HG03571 (cell line): ENCODE results near the gene CDC42BPG.

Experiments
- ATAC-seq: cut with Tn5 transposase; IDR thresholded peaks from one replicate; pipeline ENCODE4 v1.9.1; 2021; ENCODE audit not compliant: unreplicated experiment

CDC42BPG gene

DNA sequence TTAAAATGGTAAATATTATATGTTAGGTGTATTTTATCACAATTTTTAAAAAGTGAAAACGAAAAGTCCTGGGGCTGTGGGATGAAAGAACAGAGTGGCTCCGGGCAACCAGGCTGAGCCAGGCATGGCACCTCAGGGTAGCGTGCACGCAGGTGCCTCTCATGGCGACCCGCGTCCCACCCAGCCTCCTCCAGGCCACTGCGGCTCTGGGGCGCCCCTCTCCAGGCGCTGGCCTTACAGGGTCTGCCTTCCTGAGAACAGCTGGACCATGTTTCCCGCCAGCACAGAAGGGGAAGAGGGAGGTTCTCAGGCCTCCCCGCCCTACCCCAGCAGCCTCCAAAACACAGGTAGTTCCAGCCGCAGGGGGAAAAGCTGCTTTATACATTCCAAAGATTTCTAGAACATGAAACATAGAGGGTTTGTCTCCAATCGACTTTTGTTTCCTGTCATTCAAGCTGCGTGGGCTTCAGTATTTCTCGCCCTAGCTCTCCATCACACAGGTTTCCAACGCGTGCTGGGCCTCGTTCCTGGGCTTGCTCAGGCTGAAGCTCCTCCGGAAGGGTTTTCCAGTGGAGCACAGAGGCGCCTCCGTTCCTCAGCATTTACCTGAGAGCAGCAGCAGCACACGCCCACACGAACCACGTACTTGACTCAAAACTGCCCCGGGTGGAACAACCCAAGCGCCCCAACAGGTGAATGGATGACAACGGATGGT lies 23.5 kb upstream of the CDC42BPG start:
- no peak for ATAC-seq

DNA sequence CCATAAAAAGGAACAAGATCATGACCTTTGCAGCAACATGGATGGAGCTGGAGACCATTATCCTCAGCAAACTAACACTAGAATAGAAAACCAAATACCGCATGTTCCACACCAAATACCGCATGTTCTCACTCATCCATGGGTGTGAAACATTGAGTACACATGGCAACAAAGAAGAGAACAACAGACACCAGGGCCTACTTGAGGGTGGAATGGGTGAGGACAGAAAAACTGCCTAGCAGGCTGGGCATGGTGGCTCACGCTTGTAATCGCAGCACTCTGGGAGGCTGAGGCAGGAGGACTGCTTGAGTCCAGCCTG lies 21.7 kb upstream of the CDC42BPG start:
- ATAC-seq, result no peak

- peak; percentile 36 for ATAC-seq
Measured at GRCh38 chr11:64865286-64866172, 21.1 kb upstream of the CDC42BPG start.

GRCh38 chr11:64864473-64865285 lies 20.2 kb upstream of the CDC42BPG start:
- peak; percentile 5 for ATAC-seq

DNA sequence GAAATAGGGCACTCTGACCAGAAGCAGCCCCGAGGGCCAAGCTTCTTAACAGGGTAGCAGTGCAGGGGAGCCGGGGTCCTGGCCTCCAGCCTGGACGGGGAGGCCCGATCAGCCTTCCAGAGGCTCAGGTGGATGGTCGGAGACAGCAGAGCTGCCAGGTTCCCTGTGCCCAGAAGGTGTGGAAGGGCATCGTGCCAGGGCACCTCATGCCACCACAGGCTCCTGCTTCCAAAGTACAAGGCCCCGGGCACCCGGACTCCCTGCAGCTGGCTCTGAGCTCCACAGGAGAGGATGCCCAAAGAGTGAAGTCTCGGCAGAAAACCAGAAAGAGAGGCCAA lies 19.7 kb upstream of the CDC42BPG start:
- no peak for ATAC-seq

DNA sequence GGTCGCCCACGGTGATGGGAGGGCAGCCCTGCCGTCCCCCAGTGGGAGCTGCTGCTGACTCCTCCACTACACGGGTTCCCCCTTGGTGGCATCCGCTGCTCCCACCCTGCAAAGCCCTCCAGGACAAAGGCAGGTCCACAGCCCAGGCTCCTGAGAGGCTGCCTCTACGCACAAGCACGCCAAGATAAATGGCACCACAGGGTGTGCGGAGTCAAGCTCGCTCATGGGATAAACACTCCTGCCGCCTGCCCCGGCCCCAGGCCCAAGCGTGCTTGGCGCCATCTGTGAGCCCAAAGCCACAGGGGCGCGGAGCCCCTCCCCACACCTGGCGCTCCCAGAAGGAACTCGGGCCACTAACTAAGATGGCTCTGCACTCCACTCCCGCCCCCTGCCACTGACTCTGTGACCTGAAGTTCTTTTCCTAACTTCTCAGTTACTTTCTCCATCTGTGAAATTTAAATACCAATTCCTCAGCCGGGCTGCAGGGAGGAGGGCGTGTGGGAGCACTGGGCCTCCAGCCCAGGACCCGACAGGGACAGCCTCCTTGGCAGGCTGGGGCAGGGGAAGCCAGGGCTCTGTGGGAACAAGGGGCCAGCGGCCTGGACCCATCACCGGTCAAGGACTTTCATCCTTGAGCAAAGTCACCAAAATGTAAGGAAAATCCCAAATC lies 19.1 kb upstream of the CDC42BPG start:
- ATAC-seq, result no peak

DNA sequence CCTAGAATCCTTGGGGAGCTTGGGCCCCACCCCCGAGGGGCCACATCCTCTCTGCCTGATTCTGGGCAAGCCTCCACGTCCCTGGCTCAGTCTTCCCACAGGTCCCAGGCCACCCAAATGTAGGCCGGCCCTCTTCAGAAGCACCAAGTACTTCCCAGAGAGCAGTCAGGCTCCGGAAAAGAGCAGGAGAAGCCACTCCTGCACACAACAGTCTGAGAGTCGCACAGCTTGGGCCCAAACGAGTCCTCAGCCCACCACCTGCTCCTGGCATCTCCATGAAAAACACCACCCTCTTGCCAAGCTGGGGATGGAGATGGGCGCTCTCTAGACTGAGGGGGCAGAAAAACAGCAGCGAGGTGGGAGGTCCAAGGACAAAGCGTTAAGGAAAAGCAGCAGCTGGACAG lies 18.5 kb upstream of the CDC42BPG start:
- ATAC-seq, result no peak

DNA sequence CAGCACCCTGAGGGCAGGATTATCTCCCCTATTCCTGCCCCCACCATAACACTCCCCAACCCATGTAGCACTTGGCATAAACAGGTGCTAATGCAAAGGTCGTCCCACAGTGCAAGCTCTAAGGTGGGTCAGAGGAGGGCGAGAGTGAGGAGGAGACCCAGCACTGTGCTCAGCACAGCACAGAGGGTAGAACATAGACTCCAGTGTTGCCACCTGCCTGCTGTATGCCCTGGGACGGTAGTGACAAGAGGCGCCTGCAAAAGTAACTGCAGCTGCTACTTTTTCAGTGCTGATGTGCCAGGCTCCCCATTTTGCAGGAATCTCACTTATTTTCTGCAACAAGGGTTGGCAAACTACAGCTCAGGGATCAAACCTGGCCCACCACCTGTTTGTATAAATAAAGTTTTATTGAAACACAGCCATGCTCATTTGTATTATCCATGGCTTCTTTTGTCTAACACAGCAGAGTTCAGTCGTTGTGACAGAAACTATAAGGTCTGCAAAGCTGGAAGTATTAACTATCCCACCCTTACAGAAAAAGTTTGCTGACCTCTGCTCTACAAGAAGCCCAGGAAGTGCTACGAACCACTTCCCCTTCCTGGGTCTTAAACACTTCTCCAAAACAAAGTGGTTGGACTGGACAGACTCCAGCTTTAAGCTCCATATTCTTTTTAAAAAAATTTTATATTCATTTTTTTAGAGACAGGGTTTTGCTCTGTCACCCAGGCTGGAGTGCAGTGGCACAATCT lies 16.9 kb upstream of the CDC42BPG start:
- no peak for ATAC-seq

DNA sequence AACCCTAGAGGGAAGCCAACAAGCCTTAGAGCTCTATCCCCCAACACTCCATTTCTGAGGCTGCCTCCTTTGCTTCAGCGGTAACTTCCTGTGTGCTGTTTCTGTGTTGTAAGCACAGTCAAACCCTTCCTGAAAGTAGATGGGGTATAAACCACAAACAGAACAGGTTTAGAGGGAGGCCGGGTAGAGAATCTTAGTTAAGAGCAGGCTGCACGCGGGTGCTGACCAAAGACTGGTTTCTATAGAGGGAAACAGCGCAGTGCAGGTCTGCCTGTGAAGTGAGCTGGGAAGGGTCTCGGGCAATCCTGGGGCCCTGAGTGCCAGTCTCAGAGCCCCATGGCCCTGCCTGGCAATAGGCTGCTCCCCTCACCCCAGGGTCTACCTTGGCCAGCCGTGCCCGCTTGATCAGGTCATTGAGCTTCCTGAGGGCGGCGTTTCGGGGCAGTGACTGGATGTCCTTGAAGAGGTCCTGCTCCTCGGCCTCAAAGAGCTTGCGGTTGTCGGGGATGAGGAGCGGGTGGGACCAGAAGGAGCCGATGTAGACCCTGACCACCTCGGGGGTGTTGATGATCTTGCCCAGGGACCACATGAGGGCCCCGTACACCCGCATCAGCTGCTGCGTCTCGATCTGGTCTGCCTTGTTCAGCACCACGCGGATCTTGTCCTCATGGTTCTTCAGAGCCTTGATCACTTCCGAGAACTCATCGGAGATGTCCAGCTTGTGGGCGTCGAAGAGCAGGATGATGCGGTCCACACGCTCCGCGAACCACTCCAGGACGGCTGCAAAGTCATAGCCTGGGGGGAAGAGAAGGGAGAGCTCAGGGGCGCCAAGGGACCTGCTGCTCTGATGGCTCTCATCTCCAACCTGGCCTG lies 15.3 kb upstream of the CDC42BPG start:
- ATAC-seq, result peak; percentile 58

GRCh38 chr11:64858467-64859263 lies 14.2 kb upstream of the CDC42BPG start:
- ATAC-seq, result no peak

GRCh38 chr11:64857485-64857884 lies 13.0 kb upstream of the CDC42BPG start:
- no peak for ATAC-seq

GRCh38 chr11:64856382-64857227 lies 12.2 kb upstream of the CDC42BPG start:
- ATAC-seq, result no peak

GRCh38 chr11:64855596-64856304 lies 11.3 kb upstream of the CDC42BPG start:
- ATAC-seq, result no peak

DNA sequence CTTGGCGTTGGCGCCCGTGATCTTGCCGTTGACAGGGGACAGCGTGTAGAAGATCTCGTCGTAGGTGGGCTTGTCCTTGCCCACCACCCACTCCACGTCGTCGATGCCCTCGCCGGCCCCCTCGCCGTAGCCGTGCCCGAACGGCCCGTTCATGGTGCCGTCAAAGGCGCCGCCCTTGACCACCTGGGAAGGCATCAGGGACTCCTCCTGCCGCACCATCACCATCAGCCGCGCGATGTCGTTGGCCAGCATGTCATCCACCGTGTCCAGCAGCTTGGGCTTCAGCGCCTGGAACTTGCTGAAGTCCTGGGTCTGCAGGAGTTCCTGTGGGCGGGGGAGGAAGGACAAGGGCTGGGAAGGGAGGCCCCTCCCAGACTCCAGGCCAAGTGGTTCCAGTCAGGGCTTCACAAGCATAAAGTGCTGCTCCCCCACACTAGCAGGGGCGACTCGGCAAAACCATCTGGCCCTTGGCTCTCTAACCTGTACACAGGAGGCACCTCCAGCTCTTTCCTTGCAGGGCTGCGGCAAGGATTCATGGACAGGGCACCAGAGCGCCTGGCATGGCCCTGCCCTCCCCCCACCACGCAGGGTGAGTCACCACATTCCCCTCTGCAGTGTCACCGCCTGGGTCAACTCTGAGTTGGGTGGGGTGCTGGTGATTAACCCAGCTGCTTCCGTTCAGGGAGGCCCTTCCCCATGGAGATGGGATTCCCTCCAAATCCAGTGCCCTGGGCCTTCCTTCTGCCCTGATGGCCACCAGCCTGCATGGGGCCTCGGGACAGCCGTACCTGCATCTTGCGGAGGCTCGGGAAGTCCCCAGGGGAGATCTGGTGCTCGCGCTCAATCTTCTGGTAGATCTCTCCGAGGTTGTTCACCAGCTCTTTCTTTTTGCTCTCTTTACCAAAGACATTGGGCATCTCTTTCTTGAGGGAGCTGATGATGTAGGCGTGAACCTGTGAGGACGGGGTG lies 10.4 kb upstream of the CDC42BPG start:
- ATAC-seq, result no peak

DNA sequence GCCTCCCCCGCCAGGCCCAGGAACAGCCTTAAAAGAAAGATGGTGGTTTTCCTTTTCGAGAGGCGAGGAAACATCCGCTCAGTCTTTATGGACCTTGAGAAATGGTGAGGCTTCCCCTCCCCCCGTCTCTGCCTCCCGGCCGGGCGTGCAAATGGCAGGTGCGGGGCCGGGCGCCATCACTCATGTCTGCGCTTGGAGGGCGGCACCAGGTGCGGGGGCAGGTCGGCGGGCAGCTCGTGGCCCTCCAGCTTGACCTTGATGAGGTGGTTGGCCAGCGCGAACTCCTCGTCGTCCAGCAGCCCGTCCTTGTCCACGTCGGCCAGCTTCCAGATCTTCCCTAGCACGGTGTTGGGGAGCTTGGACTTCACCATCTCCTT lies 9.7 kb upstream of the CDC42BPG start:
- no peak for ATAC-seq

GRCh38 chr11:64853709-64854108 lies 9.3 kb upstream of the CDC42BPG start:
- ATAC-seq, result no peak
